GM12878 (cell line): ENCODE data around the gene CDCA7L. TPM values are rescaled to one million over a fixed set of nuclear protein-coding genes. Genes with fewer than 3 reads are reported as not detected.

ENCODE experiments used
- ATAC-seq: fragments of 200-7000 bp; cut with Tn5 transposase; 3 replicates; pipeline ENCODE4 v1.9.1; 2020; ENCODE audit warnings: mild to moderate bottlenecking, moderate library complexity
- BruUV-seq: library from RNA; stranded (reverse); fragments of 400-500 nt; replicated peaks from 2 replicates; lab custom pipeline; 2021; lab: Mats Ljungman, UMichigan
- CTCF ChIA-PET: fragments of 300-600 bp; sonication (Branson Sonifier 250); formaldehyde crosslinking; extraction: SDS; loops from one replicate; lab custom pipeline; 2021; ENCODE audit warnings: inconsistent platforms; lab: Yijun Ruan, JAX
- POLR2A ChIA-PET: fragments of 350-600 bp; formaldehyde crosslinking; extraction: SDS; loops from one replicate; lab custom pipeline; 2021; ENCODE audit warnings: inconsistent platforms; lab: Charles Lee
- RAD21 ChIA-PET: fragments of 300-600 bp; sonication (Branson Sonifier 250); formaldehyde crosslinking; loops from one replicate; lab custom pipeline; 2023; ENCODE audit warnings: antibody characterized with exemption; ENCODE audit not compliant: unreplicated experiment; lab: Charles Lee
- SMC1A ChIA-PET: fragments of 300-600 bp; sonication (Branson Sonifier 250); formaldehyde crosslinking; loops from one replicate; lab custom pipeline; 2023; ENCODE audit not compliant: unreplicated experiment, uncharacterized antibody; lab: Charles Lee
- DNase-seq: peaks from one replicate; pipeline ENCODE4 v3.0.0-alpha.2; 2011; ENCODE audit warnings: low read depth, low spot score
- FAIRE-seq: peaks from 3 replicates; lab custom pipeline; 2011; peaks lifted over from hg19 to GRCh38; lab: Jason Lieb, UNC
- H2AFZ ChIP-seq: 2 replicates; pipeline ENCODE4 v1.6.0; 2011; ENCODE audit warnings: low read depth, low read length, control low read depth; ENCODE audit not compliant: control insufficient read depth
- H3K27ac ChIP-seq: 2 replicates; pipeline ENCODE4 v1.5.1; 2011; ENCODE audit warnings: control low read depth; ENCODE audit not compliant: control insufficient read depth, insufficient read depth
- H3K27me3 ChIP-seq, 2 experiments: replicated peaks in 1 of 2; 2 replicates each; pipeline versions ENCODE4 v1.6.0 to v1.6.1; 2011; ENCODE audit warnings: low read length in 1 of 2; ENCODE audit not compliant: control insufficient read depth in 2 of 2, insufficient read depth in 2 of 2
- H3K36me3 ChIP-seq, 2 experiments: 2 replicates each; pipeline ENCODE4 v1.5.1; 2011; ENCODE audit warnings: low read length in 1 of 2; ENCODE audit not compliant: control insufficient read depth in 2 of 2, insufficient read depth in 2 of 2
- H3K4me1 ChIP-seq: 2 replicates; pipeline ENCODE4 v1.6.1; 2011; ENCODE audit warnings: mild to moderate bottlenecking, low read length, moderate library complexity, mixed read lengths; ENCODE audit not compliant: control insufficient read depth, insufficient read depth
- H3K4me2 ChIP-seq: 2 replicates; pipeline ENCODE4 v1.6.0; 2011; ENCODE audit warnings: control low read depth; ENCODE audit not compliant: control insufficient read depth, insufficient read depth
- H3K4me3 ChIP-seq: fragments of 200-600 bp; sonication (generic); 2 replicates; pipeline ENCODE4 v1.5.1; 2016
- H3K79me2 ChIP-seq: 2 replicates; pipeline ENCODE4 v1.6.0; 2011; ENCODE audit warnings: low read length; ENCODE audit not compliant: control insufficient read depth, insufficient read depth
- H3K9ac ChIP-seq: 2 replicates; pipeline ENCODE4 v1.8.0; 2011; ENCODE audit warnings: low read length, control low read depth, mixed read lengths; ENCODE audit not compliant: control insufficient read depth, insufficient read depth
- H3K9me3 ChIP-seq: replicated peaks from 3 replicates; pipeline ENCODE4 v1.5.1; 2011; ENCODE audit warnings: mild to moderate bottlenecking, low read length; ENCODE audit not compliant: control insufficient read depth, insufficient read depth
- H4K20me1 ChIP-seq: 2 replicates; pipeline ENCODE4 v1.6.0; 2011; ENCODE audit not compliant: control insufficient read depth, insufficient read depth
- E4F1 ChIP-seq: fragments of 450-650 bp; IDR thresholded peaks from 2 replicates; pipeline ENCODE4 v1.6.1; 2018; ENCODE audit warnings: borderline replicate concordance, mild to moderate bottlenecking; ENCODE audit not compliant: partially characterized antibody
- IRF4 ChIP-seq: IDR thresholded peaks from 2 replicates; pipeline ENCODE4 v1.6.1; 2011; ENCODE audit warnings: low read depth, low read length
- JUNB ChIP-seq: IDR thresholded peaks from 2 replicates; pipeline ENCODE4 v1.6.1; 2016; ENCODE audit warnings: antibody characterized with exemption, mild to moderate bottlenecking
- MEF2A ChIP-seq: IDR thresholded peaks from 2 replicates; pipeline ENCODE4 v1.6.1; 2011; ENCODE audit warnings: low read depth, mild to moderate bottlenecking, low read length, moderate library complexity; ENCODE audit not compliant: insufficient read depth
- NFXL1 ChIP-seq: fragments of 450-650 bp; IDR thresholded peaks from 2 replicates; pipeline ENCODE4 v1.6.1; 2017; ENCODE audit warnings: antibody characterized with exemption, mild to moderate bottlenecking, borderline replicate concordance
- PAX5 ChIP-seq: IDR thresholded peaks from 2 replicates; pipeline ENCODE4 v1.6.1; 2011; ENCODE audit warnings: low read depth, low read length, borderline replicate concordance
- POLR2A ChIP-seq: IDR thresholded peaks from 2 replicates; pipeline ENCODE4 v1.6.1; 2011; ENCODE audit warnings: low read depth, mild to moderate bottlenecking, low read length
- SIN3A ChIP-seq: IDR thresholded peaks from 2 replicates; pipeline ENCODE4 v1.6.1; 2012; ENCODE audit warnings: low read depth, low read length, improper control_type of control experiment
- SUPT20H ChIP-seq: IDR thresholded peaks from 2 replicates; pipeline ENCODE4 v1.6.1; 2011; ENCODE audit warnings: low read depth, mild to moderate bottlenecking, low read length, moderate library complexity, borderline replicate concordance; ENCODE audit not compliant: control insufficient read depth
- ZNF24 ChIP-seq: fragments of 450-650 bp; IDR thresholded peaks from 2 replicates; pipeline ENCODE4 v1.6.1; 2017; ENCODE audit warnings: antibody characterized with exemption, mild to moderate bottlenecking
- WGBS: methylation state at CpG from one replicate; pipeline ENCODE4 v1.1.6; 2016; ENCODE audit warnings: low lambda C conversion rate; ENCODE audit not compliant: insufficient replicate concordance, insufficient coverage; ENCODE audit errors: missing lambda C conversion rate; 5-methylcytosine and 5-hydroxymethylcytosine counted together
- in situ Hi-C: fragments of 300-500 bp; cut with MboI; formaldehyde crosslinking; loops from 9 replicates; pipeline ENCODE4 v1.14.3; 2018; ENCODE audit warnings: mixed read lengths
- intact Hi-C: fragments of 100-400 bp; cut with micrococcal nuclease; formaldehyde crosslinking; loops from one replicate; pipeline ENCODE4 v1.14.2; 2022; ENCODE audit not compliant: unreplicated experiment
- polyA plus RNA-seq, 11 experiments: library from polyadenylated mRNA; depleted of rRNA in 4 of 11; unstranded in 6 of 11; stranded (reverse) in 5 of 11; fragments of >200 nt; fragmentation: Nextera tagmentation in 4 of 11; fragmentation: Illumina TruSeq in 1 of 11; extraction: Ambion mirVana in 4 of 11; extraction: Trizol in 1 of 11; gene quantifications; 1 replicate in 1 of 11; 2 replicates in 10 of 11; pipeline versions ENCODE4 v1.2.1 to v1.2.3, GENCODE V29; 2011 to 2016; ENCODE audit warnings: inconsistent platforms in 2 of 11, missing spikeins in 2 of 11, low read depth in 1 of 11
- total RNA-seq, 4 experiments: library from RNA; depleted of rRNA in 3 of 4; stranded (reverse); fragments of >200 nt in 3 of 4; fragmentation: Illumina TruSeq in 1 of 4; extraction: Trizol in 1 of 4; gene quantifications; 2 replicates each; pipeline versions ENCODE4 v1.2.1 to v1.2.3, GENCODE V29; 2013 to 2021

Gene CDCA7L
- total and polyA plus RNA-seq, 10 of the 15 experiments (the other 5 are each of a cell fraction or from before 2014, with no cell fraction given) = 30.3 to 92.2 (median 68.5) TPM

- Histone ChIP-seq H3K36me3 (peaks cover 12 to 18% of the 10 kb centered on the region in 2 experiments; a peak in 3 of 4 replicates), H3K4me2 (no peak overlapping the region), H3K4me3 (no peak overlapping the region), H4K20me1 (no peaks in the 10 kb centered on the region), H3K9ac (no peak overlapping the region), H2AFZ (no peak overlapping the region), H3K27ac (no peak overlapping the region), H3K4me1 (peaks cover 9% of the 10 kb centered on the region), H3K79me2 (no peaks in the 10 kb centered on the region), H3K27me3 (no peaks in the 10 kb centered on the region), H3K9me3 (no peaks in the 10 kb centered on the region)
- in situ Hi-C loops (no loop called here), intact Hi-C loops (no loop called here)
- no peak for TF ChIP-seq SUPT20H
- TF ChIP-seq PAX5 = no peak
- ChIA-PET CTCF (no interaction called here), SMC1A (interaction anchor here (0.5 kb wide), 1 partner anchor 611 kb away, joined by 3 read pairs; no protein-coding TSS in a partner anchor), RAD21 (no interaction called here), POLR2A (interaction anchor here (0.6 kb wide), 1 partner anchor 42 kb away, joined by 3 read pairs; no protein-coding TSS in a partner anchor)
- FAIRE-seq (no peak), DNase-seq (no peak), ATAC-seq (no peak)
- WGBS = 83% methylated on average over 5 of the region's 5 CpGs
- no TSS peak for BruUV-seq
Observed at GRCh38 chr7:21902240-21902639, 43.5 kb downstream of the CDCA7L start.

- no TSS peak for BruUV-seq
- WGBS = 39% methylated on average over 17 of the region's 17 CpGs
- DNase-seq = peak; percentile 62
- Histone ChIP-seq H3K4me1 (peaks cover 9% of the 10 kb centered on the region), H3K9me3 (no peaks in the 10 kb centered on the region), H3K9ac (peak overlapping the region; percentile 44; the same call in 1 of the 2 replicates), H3K36me3 (peaks cover 2 to 4% of the 10 kb centered on the region in 2 experiments; a peak in 3 of 4 replicates), H3K27ac (peak overlapping the region; percentile 46), H3K4me3 (peak overlapping the region; percentile 17; the same call in 1 of the 2 replicates), H2AFZ (peak overlapping the region; percentile 88), H3K27me3 (no peaks in the 10 kb centered on the region), H3K4me2 (peak overlapping the region; percentile 61), H3K79me2 (no peaks in the 10 kb centered on the region), H4K20me1 (no peaks in the 10 kb centered on the region)
- RAD21 ChIA-PET = interaction anchor here (1.0 to 2.3 kb wide), 4 partner anchors 41 to 46 kb away, joined by 3 to 9 read pairs (median 4); no protein-coding TSS in a partner anchor
- in situ Hi-C loops (no loop called here), intact Hi-C loops (loop anchor here (2.0 to 5.0 kb wide), 2 partner anchors 44 to 104 kb away; no protein-coding TSS in a partner anchor)
- SMC1A ChIA-PET = interaction anchor here (1.0 to 2.4 kb wide), 3 partner anchors 28 to 69 kb away, joined by 3 to 9 read pairs (median 3); no protein-coding TSS in a partner anchor
- peak; percentile 97 for ATAC-seq
- peak; percentile 98 for FAIRE-seq
- CTCF ChIA-PET = interaction anchor here (0.6 to 1.0 kb wide), 4 partner anchors 47 to 240 kb away, joined by 3 to 4 read pairs (median 3); no protein-coding TSS in a partner anchor
- POLR2A ChIA-PET = interaction anchor here (2.3 kb wide), 1 partner anchor 47 kb away, joined by 5 read pairs; no protein-coding TSS in a partner anchor
- TF ChIP-seq IRF4 (peak; percentile 51; the same call in 1 of the 2 replicates), E4F1 (no peak), SIN3A (no peak), MEF2A (no peak), JUNB (no peak), ZNF24 (no peak), NFXL1 (no peak), POLR2A (peak; percentile 10; the same call in 1 of the 2 replicates)
Observed at GRCh38 chr7:21898265-21898930, 47.3 kb downstream of the CDCA7L start.
